ENCODE results near the gene SHKBP1. TPM values are rescaled to one million over a fixed set of nuclear protein-coding genes. Genes with fewer than 3 reads are reported as not detected.
"Not testable (repeated sequence)": the region's sequence is repeated elsewhere in the genome, so short reads cannot be mapped to it uniquely, and the experiment has no call there.

SHKBP1 gene
- polyA plus RNA-seq, 10 donors: 14.7 to 31.7 (median 19.0) TPM

DNA sequence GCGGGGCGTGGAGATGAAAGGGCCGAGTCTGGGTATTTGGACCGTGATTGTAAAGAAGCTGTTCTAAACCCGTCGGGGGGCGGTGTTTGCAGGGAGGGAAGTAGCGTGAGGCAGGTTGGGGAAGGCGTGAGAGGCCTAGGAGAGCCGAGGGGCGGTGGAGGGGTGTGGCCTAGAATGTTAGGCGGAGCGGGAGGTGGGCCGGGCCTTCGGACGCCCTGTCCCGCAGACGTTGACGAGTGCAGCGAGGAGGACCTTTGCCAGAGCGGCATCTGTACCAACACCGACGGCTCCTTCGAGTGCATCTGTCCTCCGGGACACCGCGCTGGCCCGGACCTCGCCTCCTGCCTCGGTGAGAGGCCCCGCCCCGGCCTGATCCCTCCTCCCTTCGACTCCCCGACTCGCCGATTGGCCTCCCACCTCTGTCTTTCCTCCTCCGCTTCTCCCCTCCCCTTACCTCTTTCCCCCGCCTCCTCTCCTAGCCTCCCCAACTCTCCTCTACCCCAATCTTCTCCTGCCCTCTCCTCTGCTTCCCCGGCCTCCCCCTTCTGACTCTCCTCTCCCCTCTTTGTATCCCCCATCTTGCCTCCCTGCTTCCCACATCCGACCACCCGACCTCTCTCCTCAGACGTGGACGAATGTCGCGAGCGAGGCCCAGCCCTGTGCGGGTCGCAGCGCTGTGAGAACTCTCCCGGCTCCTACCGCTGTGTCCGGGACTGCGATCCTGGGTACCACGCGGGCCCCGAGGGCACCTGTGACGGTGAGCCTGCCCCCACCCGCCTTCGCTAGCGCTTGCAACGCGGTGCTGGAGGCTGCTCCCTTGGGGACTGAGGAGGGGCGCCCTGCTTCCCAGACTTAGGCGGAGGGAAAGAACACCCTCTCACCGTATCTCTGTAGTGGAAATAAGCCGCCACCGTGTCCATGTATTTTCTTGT lies 37.3 kb downstream of the SHKBP1 start:
- DNase-seq: peak; percentile 68 to 95 (median 72)

DNA sequence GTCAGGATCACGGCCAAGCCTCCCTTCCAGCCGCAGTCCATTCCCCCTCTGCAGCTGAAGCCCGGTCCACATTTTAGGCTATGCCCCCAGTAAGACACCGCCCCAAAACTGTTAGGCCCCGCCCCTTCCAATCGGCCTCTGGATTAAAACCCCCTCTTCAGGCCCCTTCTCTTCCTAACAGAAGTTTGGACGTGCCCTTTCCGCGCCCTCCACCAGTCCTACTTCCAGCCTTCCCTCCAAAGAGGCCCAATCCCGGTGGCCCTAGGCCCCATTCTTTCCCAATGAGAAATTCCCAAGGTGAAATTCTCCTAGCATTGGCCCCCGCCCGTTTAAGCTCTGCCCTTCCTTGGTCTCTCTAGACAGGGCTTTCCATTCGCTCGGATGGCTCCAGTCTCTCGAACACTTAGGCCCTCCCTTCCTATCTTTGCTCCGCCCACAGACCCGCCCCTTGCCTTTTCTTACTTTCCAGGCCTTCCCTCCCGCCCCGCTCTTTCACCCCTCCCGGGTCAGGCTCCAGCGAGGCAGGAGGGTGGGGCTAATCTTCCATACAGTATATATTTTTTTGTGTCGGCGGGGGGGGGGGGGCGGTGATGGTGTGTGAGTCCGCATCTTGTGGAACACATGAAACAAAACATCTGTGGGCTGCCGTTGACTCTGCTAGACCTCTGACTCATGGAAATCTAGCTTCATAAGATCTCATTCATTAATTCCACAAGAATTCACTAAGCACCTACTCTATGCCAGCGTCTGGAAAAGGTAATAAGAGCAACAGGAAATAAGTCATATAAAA lies 38.1 kb downstream of the SHKBP1 start:
- DNase-seq: peak; percentile 76 to 93 (median 92)

DNA sequence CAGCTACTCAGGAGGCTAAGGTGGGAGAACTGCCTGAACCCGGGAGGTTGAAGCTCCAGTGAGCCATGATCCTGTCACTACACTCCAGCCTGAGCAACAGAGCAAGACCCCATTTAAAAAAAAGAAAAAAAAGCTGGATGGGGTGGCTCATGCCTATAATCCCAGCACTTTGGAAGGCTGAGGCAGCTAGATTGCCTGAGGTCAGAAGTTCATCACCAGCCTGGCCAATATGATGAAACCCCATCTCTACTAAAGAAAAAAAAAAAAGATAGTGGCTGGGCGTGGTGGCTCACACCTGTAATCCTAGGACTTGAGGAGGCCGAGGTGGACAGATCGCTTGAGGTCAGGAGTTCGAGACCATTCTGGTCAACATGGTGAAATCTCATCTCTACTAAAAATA lies 39.5 kb downstream of the SHKBP1 start:
- no peak for DNase-seq

DNA sequence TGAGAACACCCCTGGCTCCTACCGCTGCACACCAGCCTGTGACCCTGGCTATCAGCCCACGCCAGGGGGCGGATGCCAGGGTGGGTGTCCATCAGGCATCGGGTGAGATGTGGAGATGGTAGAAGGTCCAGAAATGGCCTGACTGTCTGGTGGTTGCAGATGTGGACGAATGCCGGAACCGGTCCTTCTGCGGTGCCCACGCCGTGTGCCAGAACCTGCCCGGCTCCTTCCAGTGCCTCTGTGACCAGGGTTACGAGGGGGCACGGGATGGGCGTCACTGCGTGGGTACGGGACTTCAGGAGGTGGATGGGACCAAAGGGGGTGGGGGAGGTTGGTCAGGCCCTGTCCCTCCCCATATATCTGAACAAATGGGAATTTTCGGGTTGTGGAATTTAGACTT lies 40.3 kb downstream of the SHKBP1 start:
- DNase-seq: no peak

DNA sequence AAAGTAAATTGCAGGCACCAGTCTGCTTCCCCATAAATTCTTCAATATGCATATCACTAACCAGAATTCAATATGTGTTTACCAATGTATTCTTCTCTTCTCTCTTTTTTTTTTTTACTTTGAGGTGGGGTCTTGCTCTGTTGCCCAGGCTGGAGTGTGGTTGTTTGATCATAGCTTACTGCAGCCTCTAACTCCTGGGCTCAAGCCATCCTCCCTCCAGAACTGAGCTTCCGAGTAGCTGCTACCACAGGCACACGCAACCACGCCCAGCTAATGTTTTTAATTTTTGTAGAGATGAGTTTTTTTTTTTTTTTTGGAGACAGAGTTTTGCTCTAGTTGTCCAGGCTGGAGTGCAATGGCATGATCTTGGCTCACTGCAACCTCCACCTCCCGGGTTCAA lies 41.3 kb downstream of the SHKBP1 start:
- no peak for DNase-seq

DNA sequence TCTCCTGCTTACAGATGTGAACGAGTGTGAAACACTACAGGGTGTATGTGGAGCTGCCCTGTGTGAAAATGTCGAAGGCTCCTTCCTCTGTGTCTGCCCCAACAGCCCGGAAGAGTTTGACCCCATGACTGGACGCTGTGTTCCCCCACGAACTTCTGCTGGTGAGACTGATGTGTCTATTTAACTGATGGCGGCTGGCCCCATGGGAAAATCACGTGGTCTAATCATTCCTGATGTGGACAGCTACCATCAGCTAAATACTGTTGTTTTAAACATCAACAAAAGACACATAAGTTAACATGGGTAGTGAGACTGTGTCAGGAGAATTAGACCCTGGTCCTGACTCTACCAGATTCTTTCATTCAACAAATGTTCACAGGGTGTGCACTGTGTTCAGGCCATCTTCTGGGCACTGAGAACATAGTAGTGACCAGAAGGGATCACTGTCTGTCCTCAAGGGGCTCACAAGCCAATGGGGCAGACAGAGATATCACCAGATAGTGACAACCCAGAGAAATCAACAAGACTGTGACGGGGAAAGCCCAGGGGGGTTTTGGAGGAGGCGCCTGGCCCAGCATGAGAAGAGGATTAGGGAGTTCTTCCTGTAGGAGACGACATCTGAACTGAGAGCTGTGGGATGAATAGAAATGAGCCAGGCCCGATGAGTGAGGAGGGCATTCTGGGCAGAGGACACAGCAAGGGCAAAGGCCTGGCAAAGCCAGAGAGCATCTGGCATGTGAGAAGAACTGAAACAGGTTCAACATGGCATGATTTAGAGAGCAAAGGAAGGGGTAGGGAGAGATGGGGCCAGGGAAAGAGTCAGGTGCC lies 42.9 kb downstream of the SHKBP1 start:
- no peak for DNase-seq

DNA sequence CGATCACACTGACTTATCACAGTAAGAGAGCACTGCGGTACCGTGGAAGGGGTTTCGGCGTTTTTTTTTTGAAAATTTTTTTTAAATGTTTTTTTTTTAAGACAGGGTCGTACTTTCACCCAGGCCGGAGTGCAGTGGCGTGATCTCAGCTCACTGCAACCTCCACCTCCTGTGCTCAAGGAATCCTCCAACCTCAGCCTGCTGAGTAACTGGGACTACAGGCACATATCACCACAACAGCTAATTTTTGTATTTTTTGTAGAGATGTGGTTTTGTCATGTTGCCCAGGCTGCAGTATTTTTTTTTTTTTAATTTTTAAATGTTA lies 43.5 kb downstream of the SHKBP1 start:
- DNase-seq: no peak

DNA sequence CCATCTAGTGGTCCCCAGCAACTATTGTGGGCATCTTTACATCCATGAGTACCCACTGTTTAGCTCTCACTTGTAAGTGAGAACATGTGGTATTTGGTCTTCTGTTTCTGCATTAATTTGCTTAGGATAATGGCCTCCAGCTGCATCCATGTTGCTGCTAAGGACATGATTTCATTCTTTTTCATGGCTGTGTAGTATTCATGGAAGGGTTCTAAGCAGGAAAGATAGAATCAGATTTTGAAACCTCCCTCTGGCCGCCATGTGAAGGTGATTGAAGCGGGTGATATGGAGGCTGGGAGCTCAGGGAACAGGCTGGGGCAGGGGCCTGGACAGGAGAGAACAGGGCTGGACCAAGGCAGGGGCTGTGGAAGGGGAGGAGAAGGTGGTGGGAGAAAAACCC lies 44.6 kb downstream of the SHKBP1 start:
- no peak for DNase-seq

DNA sequence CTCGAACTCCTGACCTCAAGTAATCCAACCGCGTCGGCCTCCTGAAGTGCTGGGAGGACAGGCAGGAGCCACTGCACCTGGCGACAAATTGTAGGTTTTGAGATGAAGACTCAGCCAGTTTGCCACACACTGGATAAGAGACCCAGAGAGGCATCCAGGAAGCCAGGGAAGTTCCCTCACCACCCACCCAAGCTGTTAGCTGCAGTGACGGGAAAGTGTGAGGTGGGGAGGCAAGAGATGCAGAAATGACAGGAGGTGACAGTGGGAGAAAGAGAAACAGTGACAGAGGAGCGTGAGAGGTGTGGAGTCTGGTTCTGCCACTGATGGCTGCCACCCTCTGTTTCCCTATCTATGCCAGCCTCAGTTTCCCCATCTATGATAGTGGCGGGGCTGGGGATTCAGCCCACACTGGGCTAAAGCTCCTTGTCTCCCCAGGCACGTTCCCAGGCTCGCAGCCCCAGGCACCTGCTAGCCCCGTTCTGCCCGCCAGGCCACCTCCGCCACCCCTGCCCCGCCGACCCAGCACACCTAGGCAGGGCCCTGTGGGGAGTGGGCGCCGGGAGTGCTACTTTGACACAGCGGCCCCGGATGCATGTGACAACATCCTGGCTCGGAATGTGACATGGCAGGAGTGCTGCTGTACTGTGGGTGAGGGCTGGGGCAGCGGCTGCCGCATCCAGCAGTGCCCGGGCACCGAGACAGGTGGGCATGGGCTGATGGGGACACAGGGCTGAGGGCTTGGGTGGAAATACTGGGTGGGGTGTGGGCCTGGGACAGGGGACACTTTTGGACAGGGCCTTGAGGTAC lies 45.5 kb downstream of the SHKBP1 start:
- no peak for DNase-seq

DNA sequence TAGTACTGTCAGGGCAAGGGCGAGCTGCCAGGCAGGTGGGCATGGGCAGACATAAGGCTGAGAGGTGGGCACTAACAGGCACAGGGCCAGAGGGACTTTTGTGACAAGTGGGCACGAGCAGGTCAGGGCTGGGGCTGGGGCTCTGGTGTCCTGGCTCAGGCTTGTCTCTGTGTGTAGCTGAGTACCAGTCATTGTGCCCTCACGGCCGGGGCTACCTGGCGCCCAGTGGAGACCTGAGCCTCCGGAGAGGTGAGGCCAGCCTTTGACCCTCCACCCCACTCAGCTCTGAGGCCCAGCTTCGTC lies 46.1 kb downstream of the SHKBP1 start:
- DNase-seq: no peak

DNA sequence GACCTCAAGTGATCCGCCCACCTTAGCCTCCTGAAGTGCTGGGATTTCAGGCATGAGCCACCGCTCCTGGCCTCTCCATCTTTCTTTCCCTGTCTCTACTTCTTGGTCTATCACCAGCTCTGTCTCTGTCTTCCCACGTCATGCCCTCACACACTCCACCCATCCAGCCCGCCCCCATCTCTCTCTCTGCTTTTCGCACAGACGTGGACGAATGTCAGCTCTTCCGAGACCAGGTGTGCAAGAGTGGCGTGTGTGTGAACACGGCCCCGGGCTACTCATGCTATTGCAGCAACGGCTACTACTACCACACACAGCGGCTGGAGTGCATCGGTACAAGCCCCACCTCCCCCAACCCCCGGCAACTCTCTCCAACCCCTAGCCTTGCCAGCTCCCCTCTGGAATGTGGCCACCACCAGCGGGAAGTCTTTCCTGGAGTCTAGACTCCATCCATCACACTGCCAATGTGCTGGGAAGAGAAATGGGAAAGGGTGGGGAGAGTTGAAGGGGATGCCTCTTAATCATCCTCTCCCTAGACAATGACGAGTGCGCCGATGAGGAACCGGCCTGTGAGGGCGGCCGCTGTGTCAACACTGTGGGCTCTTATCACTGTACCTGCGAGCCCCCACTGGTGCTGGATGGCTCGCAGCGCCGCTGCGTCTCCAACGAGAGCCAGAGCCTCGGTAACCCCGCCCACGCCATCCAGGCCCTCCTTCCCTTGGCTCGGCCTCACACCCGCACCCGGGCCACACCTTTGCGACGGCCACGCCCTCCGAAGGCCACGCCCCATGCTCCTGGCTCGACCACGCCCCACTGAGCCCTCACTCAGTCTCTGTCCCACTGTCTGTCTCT lies 47.0 kb downstream of the SHKBP1 start:
- no peak for DNase-seq

DNA sequence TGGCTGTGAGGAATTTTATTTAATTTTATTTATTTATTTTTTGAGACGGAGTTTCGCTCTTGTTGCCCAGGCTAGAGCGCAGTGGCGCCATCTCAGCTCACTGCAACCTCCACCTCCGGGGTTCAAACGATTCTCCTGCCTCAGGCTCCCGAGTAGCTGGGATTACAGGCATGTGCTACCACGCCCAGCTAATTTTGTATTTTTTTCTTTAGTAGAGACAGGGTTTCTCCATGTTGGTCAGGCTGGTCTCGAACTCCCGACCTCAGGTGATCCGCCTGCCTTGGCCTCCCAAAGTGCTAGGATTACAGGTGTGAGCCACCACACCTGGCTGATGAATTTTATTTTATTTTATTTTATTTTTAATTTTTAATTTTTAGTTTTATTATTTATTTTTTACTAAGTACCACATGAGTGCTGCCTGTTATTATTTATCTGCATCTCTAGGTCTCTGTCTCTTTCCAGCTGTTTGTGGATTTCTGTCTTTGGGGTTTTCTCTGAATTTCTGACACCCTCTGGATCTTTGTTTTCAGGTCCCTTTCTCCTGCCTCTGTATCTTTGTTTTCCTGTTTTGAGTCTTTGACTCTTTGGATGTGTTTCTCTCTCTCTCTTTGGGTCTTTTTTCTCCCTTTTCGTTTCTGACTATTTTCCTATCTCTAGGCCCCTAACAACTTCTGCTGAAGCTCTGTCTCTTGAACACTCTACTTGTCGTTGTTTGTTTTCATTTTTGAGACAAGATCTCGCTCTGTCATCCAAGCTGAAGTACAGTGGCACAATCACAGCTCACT lies 47.9 kb downstream of the SHKBP1 start:
- not testable (repeated sequence) for DNase-seq

DNA sequence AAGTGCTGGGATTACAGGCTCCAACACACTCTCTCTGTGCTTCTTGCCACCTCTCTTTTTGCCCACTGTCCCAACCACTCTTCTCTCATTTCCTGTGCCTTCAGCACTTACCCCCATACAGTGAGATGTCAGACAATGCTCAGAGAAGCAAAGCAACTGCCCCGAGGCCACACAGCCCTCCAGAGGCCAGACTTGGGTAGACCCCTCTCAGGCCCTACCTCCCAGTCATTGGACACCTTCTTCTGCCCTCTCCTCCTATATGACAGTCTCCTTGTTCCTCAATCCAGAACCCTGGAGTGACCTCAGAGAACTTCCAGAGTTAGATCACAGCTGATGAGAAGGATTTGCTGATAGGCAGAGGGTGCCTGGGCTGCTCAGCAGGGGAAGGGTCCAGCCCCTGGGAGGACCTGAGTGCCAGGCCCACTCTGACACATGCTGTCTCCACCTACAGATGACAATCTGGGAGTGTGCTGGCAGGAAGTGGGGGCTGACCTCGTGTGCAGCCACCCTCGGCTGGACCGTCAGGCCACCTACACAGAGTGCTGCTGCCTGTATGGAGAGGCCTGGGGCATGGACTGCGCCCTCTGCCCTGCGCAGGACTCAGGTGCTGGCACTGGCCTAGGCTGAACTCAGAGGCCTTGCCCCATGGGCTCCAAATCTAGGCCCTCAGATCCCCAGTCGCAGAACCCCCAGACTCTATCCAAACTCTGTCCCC lies 48.9 kb downstream of the SHKBP1 start:
- no peak for DNase-seq

DNA sequence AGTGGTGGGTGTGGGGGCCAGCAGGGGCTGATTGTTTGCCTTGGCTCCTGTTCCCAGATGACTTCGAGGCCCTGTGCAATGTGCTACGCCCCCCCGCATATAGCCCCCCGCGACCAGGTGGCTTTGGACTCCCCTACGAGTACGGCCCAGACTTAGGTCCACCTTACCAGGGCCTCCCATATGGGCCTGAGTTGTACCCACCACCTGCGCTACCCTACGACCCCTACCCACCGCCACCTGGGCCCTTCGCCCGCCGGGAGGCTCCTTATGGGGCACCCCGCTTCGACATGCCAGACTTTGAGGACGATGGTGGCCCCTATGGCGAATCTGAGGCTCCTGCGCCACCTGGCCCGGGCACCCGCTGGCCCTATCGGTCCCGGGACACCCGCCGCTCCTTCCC lies 50.2 kb downstream of the SHKBP1 start:
- no peak for DNase-seq

DNA sequence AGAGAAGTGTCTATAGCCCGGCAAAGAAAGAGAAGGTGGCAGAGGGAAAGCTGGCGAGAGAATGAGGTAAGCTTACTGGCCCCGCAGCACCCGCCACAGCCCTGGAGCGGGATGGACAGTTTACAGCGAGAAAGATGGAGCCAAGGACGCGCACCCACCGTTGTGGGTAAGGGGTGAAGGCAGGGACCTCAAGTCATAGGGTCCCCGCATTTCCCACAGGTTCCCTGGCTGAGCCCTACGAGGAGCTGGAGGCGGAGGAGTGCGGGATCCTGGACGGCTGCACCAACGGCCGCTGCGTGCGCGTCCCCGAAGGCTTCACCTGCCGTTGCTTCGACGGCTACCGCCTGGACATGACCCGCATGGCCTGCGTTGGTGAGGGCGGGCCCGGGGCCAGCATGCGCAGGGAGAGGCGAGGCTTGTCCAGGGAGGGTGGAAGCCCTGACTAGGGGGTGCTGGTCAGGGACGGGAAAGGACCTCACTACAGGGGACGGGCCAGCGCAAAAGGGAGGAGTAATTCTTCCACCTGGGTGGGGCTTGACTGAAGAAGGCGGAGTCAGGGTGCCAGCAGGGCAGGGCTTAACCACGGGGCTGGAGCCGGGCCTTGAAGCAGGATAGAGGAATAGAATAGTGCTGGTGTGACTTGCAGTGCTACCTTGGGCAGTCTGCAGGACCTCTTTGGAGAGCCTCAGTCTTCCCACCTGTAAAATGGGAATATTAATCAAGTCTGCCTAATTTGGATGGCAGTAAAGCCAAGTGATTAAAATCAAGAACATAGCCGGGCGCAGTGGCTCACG lies 51.0 kb downstream of the SHKBP1 start:
- DNase-seq: no peak

DNA sequence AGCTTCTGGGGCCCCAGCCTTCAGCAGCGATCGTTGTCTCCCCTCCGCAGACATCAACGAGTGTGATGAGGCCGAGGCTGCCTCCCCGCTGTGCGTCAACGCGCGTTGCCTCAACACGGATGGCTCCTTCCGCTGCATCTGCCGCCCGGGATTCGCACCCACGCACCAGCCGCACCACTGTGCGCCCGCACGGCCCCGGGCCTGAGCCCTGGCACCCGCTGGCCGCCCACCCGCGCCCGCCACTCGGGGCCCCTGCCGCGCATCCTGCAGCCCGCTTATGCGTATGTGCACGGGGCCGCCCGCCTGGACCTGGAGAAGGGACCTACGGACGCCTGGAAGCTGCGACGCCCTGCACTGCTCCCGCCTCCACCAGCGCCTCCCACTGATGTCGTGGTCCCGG lies 52.7 kb downstream of the SHKBP1 start:
- no peak for DNase-seq

DNA sequence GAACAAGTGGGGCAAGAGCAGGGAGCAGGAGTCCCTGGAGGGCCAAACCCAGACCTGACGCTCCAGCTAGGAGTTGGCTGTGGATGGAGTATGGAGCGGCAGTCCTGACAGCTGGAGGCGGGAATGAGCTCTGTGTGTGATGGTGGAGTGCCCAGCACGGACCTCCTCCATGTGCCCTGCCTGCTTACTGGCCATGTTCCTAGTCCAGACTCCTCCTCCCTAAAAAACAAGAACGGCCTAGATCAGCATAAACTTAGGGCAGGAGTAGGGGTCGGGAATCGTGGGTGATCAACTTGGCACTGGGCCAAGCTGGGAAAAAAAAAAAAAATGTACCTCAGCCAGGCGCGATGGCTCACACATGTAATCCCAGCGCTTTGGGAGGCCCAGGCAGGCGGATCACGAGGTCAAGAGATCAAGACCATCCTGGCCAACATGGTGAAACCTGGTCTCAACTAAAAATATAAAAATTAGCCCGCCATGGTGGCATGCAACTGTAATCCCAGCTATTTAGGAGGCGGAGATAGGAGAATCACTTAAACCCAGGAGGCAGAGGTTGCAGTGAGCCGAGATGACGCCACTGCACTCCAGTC lies 54.0 kb downstream of the SHKBP1 start:
- DNase-seq: no peak
